Psoas muscle (tissue), 8 donors: ENCODE measurements around the gene MOB3B. TPM values are rescaled to one million over a fixed set of nuclear protein-coding genes. Genes with fewer than 3 reads are reported as not detected.

Experiments
- ATAC-seq, 4 donors: fragments of 200-7000 bp; cut with Tn5 transposase; one replicate each; pipeline ENCODE4 v1.9.1; 2020; ENCODE audit warnings: moderate library complexity in 3 of 4, mild to moderate bottlenecking in 2 of 4
- DNase-seq, 2 donors: peaks; one replicate each; pipeline ENCODE4 v3.0.0-alpha.2; 2020
- H3K27ac ChIP-seq: fragments of 200-600 bp; one replicate; pipeline ENCODE4 v1.8.0; 2022
- H3K27me3 ChIP-seq, 3 donors: fragments of 200-600 bp in 1 of 3; one replicate each; pipeline versions ENCODE4 v1.6.1 to v1.8.0; 2013 to 2022; ENCODE audit warnings: low read length in 2 of 3, mild to moderate bottlenecking in 2 of 3, moderate library complexity in 1 of 3; ENCODE audit not compliant: insufficient read depth in 3 of 3
- H3K36me3 ChIP-seq, 2 donors: fragments of 200-600 bp in 1 of 2; one replicate each; pipeline versions ENCODE4 v1.6.1 to v1.8.0; 2013 to 2022; ENCODE audit warnings: low read depth in 1 of 2, mild to moderate bottlenecking in 1 of 2, moderate library complexity in 1 of 2; ENCODE audit not compliant: insufficient read depth in 1 of 2
- H3K4me1 ChIP-seq: fragments of 200-600 bp; one replicate; pipeline ENCODE4 v1.8.0; 2022
- H3K4me3 ChIP-seq: fragments of 200-600 bp; one replicate; pipeline ENCODE4 v1.8.0; 2022; ENCODE audit warnings: mild to moderate bottlenecking
- H3K9me3 ChIP-seq: fragments of 200-600 bp; one replicate; pipeline ENCODE4 v1.8.0; 2022
- CTCF ChIP-seq: fragments of 200-600 bp; IDR thresholded peaks from one replicate; pipeline ENCODE4 v1.8.0; 2022; ENCODE audit warnings: antibody characterized with exemption
- WGBS, 3 donors: extraction: QIAGEN DNeasy Blood & Tissue Kit; methylation state at CpG; one replicate each; pipeline versions ENCODE4 v1.1.6 to v1.1.7; 2013; 5-methylcytosine and 5-hydroxymethylcytosine counted together
- intact Hi-C, 2 donors: fragments of 100-400 bp; cut with DNase I; formaldehyde crosslinking; loops; one replicate each; pipeline versions ENCODE4 v1.11.0 to v1.14.2; 2022
- polyA plus RNA-seq, 3 donors: library from polyadenylated mRNA; stranded (reverse); fragments of 200-250 nt; gene quantifications; one replicate each; pipeline ENCODE4 v1.2.3, GENCODE V29; 2013
- total RNA-seq, 4 donors: library from RNA; stranded (reverse); fragmentation: NEBNext Ultra II Directional in 2 of 4; extraction: Animal tissue kit (Norgen Biotek cat#: 25700) in 2 of 4; gene quantifications; one replicate each; pipeline versions ENCODE4 v1.2.1 to v1.2.4, GENCODE V29; 2021 to 2023
- donor health status: healthy with polysubstance abuse.
- donor health status: DM: no; HTN: no; CAD: no; lungs with moderate emphysema.
- donor health status: Bipolar disorder and iron deficiency.
- donor health status: healthy.
- donor health status: DM: yes; HTN: yes; CAD: no.
- donor health status: DM: no; HTN: no; CAD: no.
- donor health status: DM: no; HTN: no; CAD: no.
- donor health status: DM: yes; HTN: yes; CAD: no.

Gene MOB3B
- total and polyA plus RNA-seq, 7 donors = 0.57 to 4.5 (median 1.8) TPM

- DNase-seq = no peak
- H3K27ac ChIP-seq = no peak overlapping the region
- H3K36me3 ChIP-seq = no peaks in the 10 kb centered on the region
- peaks cover 4% of the 10 kb centered on the region for H3K4me1 ChIP-seq
- intact Hi-C loops = loop anchor here in 1 of 2 donors (10.0 kb wide), 1 partner anchor 85 kb away; no protein-coding TSS in a partner anchor
- ATAC-seq = no peak
- H3K9me3 ChIP-seq = no peaks in the 10 kb centered on the region
- no peak overlapping the region for H3K4me3 ChIP-seq
- 71 to 83% (median 78%) methylated on average over 3 of the region's 3 CpGs for WGBS, 3 donors
- no peaks in the 10 kb centered on the region for H3K27me3 ChIP-seq
- TF ChIP-seq CTCF = no peak
Measured at GRCh38 chr9:27279611-27280010, 250.0 kb downstream of the MOB3B start.

DNA sequence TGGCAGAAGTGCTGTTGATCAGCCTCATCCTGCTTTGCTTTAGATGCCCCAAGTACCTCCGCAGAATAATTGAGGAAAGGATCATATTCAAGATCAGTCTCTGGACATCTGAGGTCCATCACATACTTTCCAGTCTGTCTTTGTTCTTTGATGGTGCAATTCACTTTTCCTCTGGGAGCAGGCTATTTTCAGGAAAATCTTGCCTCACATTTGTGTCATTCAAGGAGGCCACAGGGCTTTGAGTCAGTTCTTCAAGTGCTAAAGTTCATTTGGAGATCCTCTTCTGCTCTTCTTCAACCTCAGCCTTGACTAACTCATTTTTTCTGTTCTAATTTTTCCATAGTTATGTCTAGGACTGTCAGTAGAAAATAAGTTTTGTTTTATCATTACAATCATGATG lies 251.2 kb downstream of the MOB3B start:
- no peak for TF ChIP-seq CTCF
- 77 to 96% (median 83%) methylated on average over 1 of the region's 1 CpG for WGBS, 3 donors
- intact Hi-C loops = loop anchor here in 1 of 2 donors (10.0 kb wide), 1 partner anchor 84 kb away; no protein-coding TSS in a partner anchor

GRCh38 chr9:27276193-27277030 lies 253.2 kb downstream of the MOB3B start:
- 37 to 39% (median 37%) methylated on average over 12 of the region's 12 CpGs for WGBS, 3 donors
- peak in 3 of 4 donors; percentile 53 to 85 (median 60) for ATAC-seq
- H3K36me3 ChIP-seq = no peaks in the 10 kb centered on the region
- no peak for DNase-seq
- peak; percentile 84 for TF ChIP-seq CTCF
- H3K9me3 ChIP-seq = no peaks in the 10 kb centered on the region
- H3K27ac ChIP-seq = no peak overlapping the region
- H3K4me1 ChIP-seq = peaks cover 4% of the 10 kb centered on the region
- peak overlapping the region; percentile 44 for H3K4me3 ChIP-seq
- intact Hi-C loops = loop anchor here in 1 of 2 donors (1.0 to 10.0 kb wide), 2 partner anchors 82 to 240 kb away; no protein-coding TSS in a partner anchor
- H3K27me3 ChIP-seq = no peaks in the 10 kb centered on the region

More for the DNA sequence above, 251.2 kb downstream of the MOB3B start:
- DNase-seq = no peak
- Histone ChIP-seq H3K36me3 (no peaks in the 10 kb centered on the region), H3K27ac (no peak overlapping the region), H3K27me3 (no peaks in the 10 kb centered on the region), H3K9me3 (no peaks in the 10 kb centered on the region), H3K4me3 (no peak overlapping the region), H3K4me1 (peaks cover 4% of the 10 kb centered on the region)
- no peak for ATAC-seq

Other genes starting within 250 kb of the MOB3B start
- gene EQTN, start 232.7 kb downstream of the MOB3B start, total RNA-seq = not detected
- gene EQTN, start 232.7 kb downstream of the MOB3B start, polyA plus RNA-seq = not detected
- gene IFNK, start 5.5 kb downstream of the MOB3B start, total RNA-seq = not detected
- gene IFNK, start 5.5 kb downstream of the MOB3B start, polyA plus RNA-seq = not detected
- 10 to 100 TPM; 12.9 to 26.8 (median 19.6) TPM for gene C9orf72, start 43.7 kb upstream of the MOB3B start, total RNA-seq
- 10 to 100 TPM; 10.5 to 21.3 (median 13.1) TPM for gene C9orf72, start 43.7 kb upstream of the MOB3B start, polyA plus RNA-seq